Fibroblast of peridontal ligament (primary cell): ENCODE results near the gene ETFB.

Source experiments
- DNase-seq: peaks from one replicate; pipeline ENCODE4 v3.0.0-alpha.2; 2010; ENCODE audit errors: extremely low read depth

Gene ETFB

GRCh38 chr19:51365965-51366388 is at the start of gene ETFB:
Gene ETFB, minus strand, starts transcription at chr19:51366388. Its CDS starts 62 bp downstream, at chr19:51366326.
- DNase-seq = no peak

GRCh38 chr19:51415187-51415586 is 49.0 kb upstream of the ETFB start:
- no peak for DNase-seq

- DNase-seq = no peak
These were observed 45.0 kb upstream of the ETFB start for GRCh38 chr19:51410950-51411748.

GRCh38 chr19:51407511-51408131 is 41.4 kb upstream of the ETFB start:
- peak; percentile 17 for DNase-seq

- DNase-seq = no peak
These were observed 35.9 kb upstream of the ETFB start for GRCh38 chr19:51402117-51402516.

GRCh38 chr19:51399936-51400335 is 33.7 kb upstream of the ETFB start:
- peak; percentile 35 for DNase-seq

- DNase-seq = no peak
These were observed 33.0 kb upstream of the ETFB start for GRCh38 chr19:51399231-51399630.

GRCh38 chr19:51398096-51398704 is 32.0 kb upstream of the ETFB start:
- peak; percentile 47 for DNase-seq

- peak; percentile 66 for DNase-seq
These were observed 31.3 kb upstream of the ETFB start for GRCh38 chr19:51397453-51397852.

GRCh38 chr19:51396175-51396574 is 30.0 kb upstream of the ETFB start:
- no peak for DNase-seq

GRCh38 chr19:51394050-51394836 is 28.1 kb upstream of the ETFB start:
- peak; percentile 99 for DNase-seq

GRCh38 chr19:51392701-51393100 is 26.5 kb upstream of the ETFB start:
- DNase-seq = no peak

GRCh38 chr19:51391073-51391611 is 25.0 kb upstream of the ETFB start:
- DNase-seq = no peak

GRCh38 chr19:51389143-51389542 is 23.0 kb upstream of the ETFB start:
- no peak for DNase-seq

GRCh38 chr19:51387924-51388389 is 21.8 kb upstream of the ETFB start, which contains the start of gene LIM2:
Gene LIM2, minus strand, starts transcription at chr19:51387974. Its CDS starts 531 bp downstream, at chr19:51387443.
- DNase-seq = no peak

GRCh38 chr19:51386882-51387520 is 20.8 kb upstream of the ETFB start:
- DNase-seq = no peak

GRCh38 chr19:51382004-51382403 is 15.8 kb upstream of the ETFB start:
- no peak for DNase-seq

- no peak for DNase-seq
These were observed 14.2 kb upstream of the ETFB start for GRCh38 chr19:51380379-51380778.

- no peak for DNase-seq
These were observed 11.2 kb upstream of the ETFB start for GRCh38 chr19:51377422-51377821.

GRCh38 chr19:51375504-51376221 is 9.5 kb upstream of the ETFB start:
- no peak for DNase-seq
